ENCODE measurements around the gene MYO1D. TPM values are rescaled to one million over a fixed set of nuclear protein-coding genes. Genes with fewer than 3 reads are reported as not detected.

MYO1D gene
- total and polyA plus RNA-seq, 2 of the 13 experiments (the other 11 are each of a cell fraction or from before 2014, with no cell fraction given) = 13.2 to 17.3 TPM

DNA sequence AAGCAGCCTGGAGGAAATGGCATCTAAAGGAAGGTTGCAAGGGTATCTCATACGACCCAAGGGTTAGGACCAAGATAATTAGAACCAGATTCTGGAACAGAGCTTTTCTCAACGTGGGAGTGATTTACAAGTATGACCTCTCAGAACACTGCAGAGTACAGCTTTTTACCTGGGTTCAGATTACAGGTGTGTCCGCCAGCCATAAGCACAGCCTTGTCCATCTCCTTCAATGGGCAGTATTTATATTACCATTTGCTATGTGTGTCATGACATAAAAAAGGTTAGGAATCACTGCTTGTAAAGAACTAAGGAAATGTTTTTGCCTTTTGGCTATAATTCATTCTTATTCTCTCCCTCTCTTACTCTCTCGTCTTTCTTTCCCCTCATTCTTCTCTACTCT is 36.7 kb downstream of the MYO1D start (continued):
- TF ChIP-seq SP4 (CRISPR knock-in tag; IDR thresholded peaks at IDR 0.05) (no peak), ZNF12 (CRISPR knock-in tag; IDR thresholded peaks at IDR 0.05) (no peak), SMAD1 (CRISPR knock-in tag; IDR thresholded peaks at IDR 0.05; ENCODE audit: borderline replicate concordance, low read depth) (no peak), STAT5B (CRISPR knock-in tag; IDR thresholded peaks at IDR 0.05) (no peak), HDAC6 (IDR thresholded peaks at IDR 0.05; ENCODE audit: low read depth, low read length) (no peak)
- TF ChIP-seq, protein P1, sequence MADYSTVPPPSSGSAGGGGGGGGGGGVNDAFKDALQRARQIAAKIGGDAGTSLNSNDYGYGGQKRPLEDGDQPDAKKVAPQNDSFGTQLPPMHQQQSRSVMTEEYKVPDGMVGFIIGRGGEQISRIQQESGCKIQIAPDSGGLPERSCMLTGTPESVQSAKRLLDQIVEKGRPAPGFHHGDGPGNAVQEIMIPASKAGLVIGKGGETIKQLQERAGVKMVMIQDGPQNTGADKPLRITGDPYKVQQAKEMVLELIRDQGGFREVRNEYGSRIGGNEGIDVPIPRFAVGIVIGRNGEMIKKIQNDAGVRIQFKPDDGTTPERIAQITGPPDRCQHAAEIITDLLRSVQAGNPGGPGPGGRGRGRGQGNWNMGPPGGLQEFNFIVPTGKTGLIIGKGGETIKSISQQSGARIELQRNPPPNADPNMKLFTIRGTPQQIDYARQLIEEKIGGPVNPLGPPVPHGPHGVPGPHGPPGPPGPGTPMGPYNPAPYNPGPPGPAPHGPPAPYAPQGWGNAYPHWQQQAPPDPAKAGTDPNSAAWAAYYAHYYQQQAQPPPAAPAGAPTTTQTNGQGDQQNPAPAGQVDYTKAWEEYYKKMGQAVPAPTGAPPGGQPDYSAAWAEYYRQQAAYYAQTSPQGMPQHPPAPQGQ (CRISPR knock-in tag; IDR thresholded peaks at IDR 0.05; ENCODE audit: borderline replicate concordance) = no peak
- TF ChIP-seq, protein P2, sequence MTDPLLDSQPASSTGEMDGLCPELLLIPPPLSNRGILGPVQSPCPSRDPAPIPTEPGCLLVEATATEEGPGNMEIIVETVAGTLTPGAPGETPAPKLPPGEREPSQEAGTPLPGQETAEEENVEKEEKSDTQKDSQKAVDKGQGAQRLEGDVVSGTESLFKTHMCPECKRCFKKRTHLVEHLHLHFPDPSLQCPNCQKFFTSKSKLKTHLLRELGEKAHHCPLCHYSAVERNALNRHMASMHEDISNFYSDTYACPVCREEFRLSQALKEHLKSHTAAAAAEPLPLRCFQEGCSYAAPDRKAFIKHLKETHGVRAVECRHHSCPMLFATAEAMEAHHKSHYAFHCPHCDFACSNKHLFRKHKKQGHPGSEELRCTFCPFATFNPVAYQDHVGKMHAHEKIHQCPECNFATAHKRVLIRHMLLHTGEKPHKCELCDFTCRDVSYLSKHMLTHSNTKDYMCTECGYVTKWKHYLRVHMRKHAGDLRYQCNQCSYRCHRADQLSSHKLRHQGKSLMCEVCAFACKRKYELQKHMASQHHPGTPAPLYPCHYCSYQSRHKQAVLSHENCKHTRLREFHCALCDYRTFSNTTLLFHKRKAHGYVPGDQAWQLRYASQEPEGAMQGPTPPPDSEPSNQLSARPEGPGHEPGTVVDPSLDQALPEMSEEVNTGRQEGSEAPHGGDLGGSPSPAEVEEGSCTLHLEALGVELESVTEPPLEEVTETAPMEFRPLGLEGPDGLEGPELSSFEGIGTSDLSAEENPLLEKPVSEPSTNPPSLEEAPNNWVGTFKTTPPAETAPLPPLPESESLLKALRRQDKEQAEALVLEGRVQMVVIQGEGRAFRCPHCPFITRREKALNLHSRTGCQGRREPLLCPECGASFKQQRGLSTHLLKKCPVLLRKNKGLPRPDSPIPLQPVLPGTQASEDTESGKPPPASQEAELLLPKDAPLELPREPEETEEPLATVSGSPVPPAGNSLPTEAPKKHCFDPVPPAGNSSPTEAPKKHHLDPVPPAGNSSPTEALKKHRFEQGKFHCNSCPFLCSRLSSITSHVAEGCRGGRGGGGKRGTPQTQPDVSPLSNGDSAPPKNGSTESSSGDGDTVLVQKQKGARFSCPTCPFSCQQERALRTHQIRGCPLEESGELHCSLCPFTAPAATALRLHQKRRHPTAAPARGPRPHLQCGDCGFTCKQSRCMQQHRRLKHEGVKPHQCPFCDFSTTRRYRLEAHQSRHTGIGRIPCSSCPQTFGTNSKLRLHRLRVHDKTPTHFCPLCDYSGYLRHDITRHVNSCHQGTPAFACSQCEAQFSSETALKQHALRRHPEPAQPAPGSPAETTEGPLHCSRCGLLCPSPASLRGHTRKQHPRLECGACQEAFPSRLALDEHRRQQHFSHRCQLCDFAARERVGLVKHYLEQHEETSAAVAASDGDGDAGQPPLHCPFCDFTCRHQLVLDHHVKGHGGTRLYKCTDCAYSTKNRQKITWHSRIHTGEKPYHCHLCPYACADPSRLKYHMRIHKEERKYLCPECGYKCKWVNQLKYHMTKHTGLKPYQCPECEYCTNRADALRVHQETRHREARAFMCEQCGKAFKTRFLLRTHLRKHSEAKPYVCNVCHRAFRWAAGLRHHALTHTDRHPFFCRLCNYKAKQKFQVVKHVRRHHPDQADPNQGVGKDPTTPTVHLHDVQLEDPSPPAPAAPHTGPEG (CRISPR knock-in tag; IDR thresholded peaks at IDR 0.05) = no peak

All from HepG2 (cell line).